GM12878 (cell line): ENCODE results near the gene BRI3BP.

Source experiments
- POLR2A ChIP-seq: IDR thresholded peaks from 2 replicates; pipeline ENCODE4 v1.6.1; 2011; ENCODE audit warnings: low read depth, mild to moderate bottlenecking, low read length
- SIN3A ChIP-seq: IDR thresholded peaks from 2 replicates; pipeline ENCODE4 v1.6.1; 2012; ENCODE audit warnings: low read depth, low read length, improper control_type of control experiment
- SREBF2 ChIP-seq: IDR thresholded peaks from 2 replicates; pipeline ENCODE4 v1.6.1; 2012; ENCODE audit warnings: mild to moderate bottlenecking, low read length
- ZNF274 ChIP-seq: IDR thresholded peaks from one replicate; pipeline ENCODE4 v1.8.0; 2011; ENCODE audit not compliant: insufficient read length, insufficient read depth
- TF ChIP-seq, protein P1 (sequence below), 3 experiments: IDR thresholded peaks in 2 of 3; conservative IDR thresholded peaks in 1 of 3; 2 replicates each; pipeline ENCODE4 v1.5.1; 2011; ENCODE audit warnings: low read depth in 3 of 3, low read length in 3 of 3, mild to moderate bottlenecking in 3 of 3, control low read depth in 2 of 3, moderate library complexity in 2 of 3, inconsistent platforms in 1 of 3, mixed read lengths in 1 of 3; ENCODE audit not compliant: control insufficient read depth in 2 of 3, insufficient read depth in 1 of 3; ENCODE audit errors: extremely low read depth in 1 of 3

DNA sequence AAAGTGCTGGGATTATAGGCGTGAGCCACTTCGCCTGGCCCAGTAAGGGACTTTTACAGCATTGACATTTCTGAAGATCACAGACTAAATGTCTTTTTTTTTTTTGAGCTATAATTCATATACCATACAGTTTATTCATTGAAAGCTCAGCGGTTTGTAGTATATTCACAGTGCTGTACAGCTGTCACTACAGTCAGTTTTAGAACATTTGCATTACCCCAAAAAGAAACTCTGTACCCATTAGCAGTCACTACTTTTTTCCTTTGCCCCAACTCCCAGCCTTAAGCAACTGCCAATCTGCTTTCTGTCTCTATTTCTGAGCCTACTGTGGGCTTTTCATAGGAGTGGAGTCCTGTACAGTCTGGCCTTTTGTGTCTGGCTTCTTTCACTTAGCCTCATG, 8.2 kb downstream of the BRI3BP start:
- no peak for TF ChIP-seq SREBF2
- TF ChIP-seq ZNF274, result no peak
- TF ChIP-seq, protein P1, sequence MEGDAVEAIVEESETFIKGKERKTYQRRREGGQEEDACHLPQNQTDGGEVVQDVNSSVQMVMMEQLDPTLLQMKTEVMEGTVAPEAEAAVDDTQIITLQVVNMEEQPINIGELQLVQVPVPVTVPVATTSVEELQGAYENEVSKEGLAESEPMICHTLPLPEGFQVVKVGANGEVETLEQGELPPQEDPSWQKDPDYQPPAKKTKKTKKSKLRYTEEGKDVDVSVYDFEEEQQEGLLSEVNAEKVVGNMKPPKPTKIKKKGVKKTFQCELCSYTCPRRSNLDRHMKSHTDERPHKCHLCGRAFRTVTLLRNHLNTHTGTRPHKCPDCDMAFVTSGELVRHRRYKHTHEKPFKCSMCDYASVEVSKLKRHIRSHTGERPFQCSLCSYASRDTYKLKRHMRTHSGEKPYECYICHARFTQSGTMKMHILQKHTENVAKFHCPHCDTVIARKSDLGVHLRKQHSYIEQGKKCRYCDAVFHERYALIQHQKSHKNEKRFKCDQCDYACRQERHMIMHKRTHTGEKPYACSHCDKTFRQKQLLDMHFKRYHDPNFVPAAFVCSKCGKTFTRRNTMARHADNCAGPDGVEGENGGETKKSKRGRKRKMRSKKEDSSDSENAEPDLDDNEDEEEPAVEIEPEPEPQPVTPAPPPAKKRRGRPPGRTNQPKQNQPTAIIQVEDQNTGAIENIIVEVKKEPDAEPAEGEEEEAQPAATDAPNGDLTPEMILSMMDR (IDR thresholded peaks at IDR 0.05 in 2 of 3, conservative IDR thresholded peaks at IDR 0.05 in 1 of 3; ENCODE audit: control insufficient read depth in 2 of 3, extremely low read depth in 1 of 3, insufficient read depth in 1 of 3, low read depth in 3 of 3, low read length in 3 of 3), result no peak
- no peak for TF ChIP-seq POLR2A
- TF ChIP-seq SIN3A, result no peak
